MCF 10A (cell line): ENCODE results near the gene UBAP1L. TPM values are rescaled to one million over a fixed set of nuclear protein-coding genes. Genes with fewer than 3 reads are reported as not detected.

Source experiments
- BruUV-seq: library from RNA; stranded (reverse); fragments of 400-500 nt; replicated peaks from 2 replicates; lab custom pipeline; 2021; lab: Mats Ljungman, UMichigan
- CTCF ChIA-PET: fragments of 300-600 bp; sonication (Branson Sonifier 250); formaldehyde crosslinking; extraction: SDS; loops from one replicate; lab custom pipeline; 2021; ENCODE audit warnings: antibody characterized with exemption, inconsistent platforms; lab: Yijun Ruan, JAX
- POLR2A ChIA-PET: fragments of 300-600, 350-650 bp; sonication (Branson Sonifier 250); formaldehyde crosslinking; extraction: SDS; loops from one replicate; lab custom pipeline; 2020; ENCODE audit warnings: antibody characterized with exemption, inconsistent platforms; lab: Yijun Ruan, JAX
- DNase-seq: peaks from one replicate; pipeline ENCODE4 v3.0.0-alpha.2; 2018; ENCODE audit not compliant: unreplicated experiment
- H3K27ac Mint-ChIP-seq: one replicate; pipeline ENCODE4 v1.8.0; 2022; ENCODE audit warnings: mild to moderate bottlenecking, low read depth, mixed read lengths; ENCODE audit not compliant: unreplicated experiment
- H3K27me3 Mint-ChIP-seq: one replicate; pipeline ENCODE4 v1.8.0; 2022; ENCODE audit warnings: mixed read lengths; ENCODE audit not compliant: insufficient read depth, unreplicated experiment
- H3K36me3 Mint-ChIP-seq: one replicate; pipeline ENCODE4 v1.8.0; 2022; ENCODE audit warnings: mild to moderate bottlenecking, moderate library complexity, mixed read lengths; ENCODE audit not compliant: insufficient read depth, unreplicated experiment
- H3K4me1 Mint-ChIP-seq: one replicate; pipeline ENCODE4 v1.8.0; 2022; ENCODE audit warnings: mixed read lengths; ENCODE audit not compliant: insufficient read depth, unreplicated experiment
- H3K4me3 Mint-ChIP-seq: one replicate; pipeline ENCODE4 v1.8.0; 2022; ENCODE audit warnings: mild to moderate bottlenecking, moderate library complexity, mixed read lengths; ENCODE audit not compliant: unreplicated experiment
- H3K9me3 Mint-ChIP-seq: one replicate; pipeline ENCODE4 v1.8.0; 2022; ENCODE audit warnings: mixed read lengths; ENCODE audit not compliant: unreplicated experiment
- CTCF ChIP-seq: fragments of 200-600 bp; IDR thresholded peaks from one replicate; pipeline ENCODE4 v1.8.0; 2022; ENCODE audit warnings: antibody characterized with exemption, mild to moderate bottlenecking; ENCODE audit not compliant: unreplicated experiment
- intact Hi-C: fragments of 100-400 bp; cut with micrococcal nuclease; formaldehyde crosslinking; loops from 2 replicates; pipeline ENCODE4 v1.14.1; 2022
- total RNA-seq: library from RNA; stranded (reverse); gene quantifications from 2 replicates; pipeline ENCODE4 v1.2.3, GENCODE V29; 2022

UBAP1L gene
- total RNA-seq, 1 experiment from 2014 or later = 3.0 TPM

GRCh38 chr15:65115542-65115941, 542 bp upstream of the UBAP1L start:
- Mint-ChIP-seq H3K4me3 (no peak overlapping the region), H3K27ac (no peak overlapping the region), H3K36me3 (peaks cover 62% of the 10 kb centered on the region), H3K9me3 (no peaks in the 10 kb centered on the region), H3K27me3 (no peaks in the 10 kb centered on the region), H3K4me1 (no peaks in the 10 kb centered on the region)
- BruUV-seq = no TSS peak
- DNase-seq = no peak
- ChIA-PET CTCF (interaction anchor here (0.7 to 1.7 kb wide), 2 partner anchors 156 to 385 kb away, joined by 3 to 4 read pairs; no protein-coding TSS in a partner anchor), POLR2A (interaction anchor here (0.9 to 1.5 kb wide), 2 partner anchors 17 to 18 kb away, joined by 3 read pairs; partner anchors contain the start of gene PDCD7)
- no peak for TF ChIP-seq CTCF
- intact Hi-C loops = no loop called here

- ChIA-PET CTCF (interaction anchor here (0.6 to 1.2 kb wide), 3 partner anchors 9 to 812 kb away, joined by 3 to 9 read pairs (median 3); no protein-coding TSS in a partner anchor), POLR2A (interaction anchor here (0.6 kb wide), 2 partner anchors 285 to 377 kb away, joined by 3 read pairs; partner anchors contain the start of gene PIF1)
- Mint-ChIP-seq H3K4me3 (no peak overlapping the region), H3K36me3 (peaks cover 39% of the 10 kb centered on the region), H3K4me1 (no peaks in the 10 kb centered on the region), H3K27me3 (no peaks in the 10 kb centered on the region), H3K27ac (no peak overlapping the region), H3K9me3 (no peaks in the 10 kb centered on the region)
- intact Hi-C loops = no loop called here
- no TSS peak for BruUV-seq
- no peak for TF ChIP-seq CTCF
- no peak for DNase-seq
Observed at GRCh38 chr15:65110676-65111292, 4.2 kb downstream of the UBAP1L start.

- Mint-ChIP-seq H3K27ac (no peak overlapping the region), H3K36me3 (peaks cover 50% of the 10 kb centered on the region), H3K4me1 (no peaks in the 10 kb centered on the region), H3K9me3 (no peaks in the 10 kb centered on the region), H3K4me3 (no peak overlapping the region), H3K27me3 (no peaks in the 10 kb centered on the region)
- BruUV-seq = no TSS peak
- POLR2A ChIA-PET = interaction anchor here (1.1 kb wide), 1 partner anchor 15 kb away, joined by 3 read pairs; no protein-coding TSS in a partner anchor
- TF ChIP-seq CTCF = no peak
- CTCF ChIA-PET = interaction anchor here (0.6 kb wide), 1 partner anchor 210 kb away, joined by 3 read pairs; no protein-coding TSS in a partner anchor
- DNase-seq = no peak
- intact Hi-C loops = no loop called here
Observed at GRCh38 chr15:65106011-65106590, 8.9 kb downstream of the UBAP1L start.

GRCh38 chr15:65105038-65105437, 10.0 kb downstream of the UBAP1L start:
- H3K4me1 Mint-ChIP-seq = no peaks in the 10 kb centered on the region
- DNase-seq = no peak
- intact Hi-C loops = no loop called here
- H3K9me3 Mint-ChIP-seq = no peaks in the 10 kb centered on the region
- no peak overlapping the region for H3K27ac Mint-ChIP-seq
- no TSS peak for BruUV-seq
- CTCF ChIA-PET = no interaction called here
- POLR2A ChIA-PET = interaction anchor here (1.1 kb wide), 1 partner anchor 16 kb away, joined by 3 read pairs; no protein-coding TSS in a partner anchor
- H3K36me3 Mint-ChIP-seq = peaks cover 59% of the 10 kb centered on the region
- no peak overlapping the region for H3K4me3 Mint-ChIP-seq
- TF ChIP-seq CTCF = no peak
- no peaks in the 10 kb centered on the region for H3K27me3 Mint-ChIP-seq
